Body of pancreas (tissue), 4 donors: Measurements from ENCODE around the gene SCNN1G. TPM values are rescaled to one million over a fixed set of nuclear protein-coding genes. Genes with fewer than 3 reads are reported as not detected.

ENCODE experiments used
- ATAC-seq: fragments of 150-250 bp; one replicate; pipeline ENCODE4 v1.9.1; 2016
- DNase-seq, 4 donors: peaks; one replicate each; pipeline ENCODE4 v3.0.0-alpha.2; 2019
- H3K27ac ChIP-seq, 4 donors: fragments of 200-600 bp; sonication (generic); 1 replicate in 3 of 4; 2 replicates in 1 of 4; pipeline versions ENCODE4 v1.5.1 to v1.6.1; 2016 to 2019; ENCODE audit warnings: mild to moderate bottlenecking in 1 of 4, mixed read lengths in 1 of 4, moderate library complexity in 1 of 4
- H3K27me3 ChIP-seq, 2 donors: fragments of 200-600 bp; sonication (generic); one replicate each; pipeline ENCODE4 v1.6.0; 2016; ENCODE audit warnings: mild to moderate bottlenecking in 1 of 2
- H3K36me3 ChIP-seq, 2 donors: fragments of 200-600 bp; sonication (generic); replicated peaks in 1 of 2; 2 replicates each; pipeline ENCODE4 v1.5.1; 2016; ENCODE audit warnings: low read depth in 2 of 2; ENCODE audit not compliant: insufficient read depth in 1 of 2
- H3K4me1 ChIP-seq: fragments of 200-600 bp; sonication (generic); one replicate; pipeline ENCODE4 v1.6.0; 2016
- H3K4me3 ChIP-seq, 2 donors: fragments of 200-600 bp; sonication (generic); 1 replicate in 1 of 2; 2 replicates in 1 of 2; pipeline ENCODE4 v1.5.1; 2016 to 2019
- H3K9me3 ChIP-seq, 3 donors: fragments of 200-600 bp; sonication (generic); 1 replicate in 2 of 3; 2 replicates in 1 of 3; pipeline ENCODE4 v1.5.1; 2016
- POLR2A ChIP-seq, 3 donors: fragments of 450-650 bp; IDR thresholded peaks; one replicate each; pipeline ENCODE4 v1.6.1; 2016; ENCODE audit warnings: antibody characterized with exemption in 3 of 3, mild to moderate bottlenecking in 2 of 3
- WGBS, 2 donors: methylation state at CpG; one replicate each; pipeline ENCODE4 v1.1.5; 2017; 5-methylcytosine and 5-hydroxymethylcytosine counted together
- intact Hi-C: fragments of 100-400 bp; cut with DNase I; formaldehyde crosslinking; loops from one replicate; pipeline ENCODE4 v1.15.1; 2023
- total RNA-seq, 2 donors: library from RNA; depleted of rRNA; stranded (reverse); fragments of >200 nt; gene quantifications; one replicate each; pipeline ENCODE4 v1.1.0, GENCODE V29; 2016
- TF ChIP-seq, protein P1 (sequence below), 7 experiments: fragments of 450-650 bp in 4 of 7; fragments of 200-600 bp in 3 of 7; sonication (generic) in 3 of 7; IDR thresholded peaks; one replicate each; pipeline ENCODE4 v1.5.1; 2016 to 2019; ENCODE audit warnings: antibody characterized with exemption in 7 of 7

Gene SCNN1G
- total RNA-seq, 2 donors from 2014 or later, result 0.26 to 1.6 TPM

GRCh38 chr16:23217646-23218045 lies 35.1 kb downstream of the SCNN1G start:
- no peaks in the 10 kb centered on the region for H3K36me3 ChIP-seq
- DNase-seq (no peak), ATAC-seq (no peak)
- no peak for TF ChIP-seq POLR2A (IDR thresholded peaks at IDR 0.05)
- TF ChIP-seq, protein P1, sequence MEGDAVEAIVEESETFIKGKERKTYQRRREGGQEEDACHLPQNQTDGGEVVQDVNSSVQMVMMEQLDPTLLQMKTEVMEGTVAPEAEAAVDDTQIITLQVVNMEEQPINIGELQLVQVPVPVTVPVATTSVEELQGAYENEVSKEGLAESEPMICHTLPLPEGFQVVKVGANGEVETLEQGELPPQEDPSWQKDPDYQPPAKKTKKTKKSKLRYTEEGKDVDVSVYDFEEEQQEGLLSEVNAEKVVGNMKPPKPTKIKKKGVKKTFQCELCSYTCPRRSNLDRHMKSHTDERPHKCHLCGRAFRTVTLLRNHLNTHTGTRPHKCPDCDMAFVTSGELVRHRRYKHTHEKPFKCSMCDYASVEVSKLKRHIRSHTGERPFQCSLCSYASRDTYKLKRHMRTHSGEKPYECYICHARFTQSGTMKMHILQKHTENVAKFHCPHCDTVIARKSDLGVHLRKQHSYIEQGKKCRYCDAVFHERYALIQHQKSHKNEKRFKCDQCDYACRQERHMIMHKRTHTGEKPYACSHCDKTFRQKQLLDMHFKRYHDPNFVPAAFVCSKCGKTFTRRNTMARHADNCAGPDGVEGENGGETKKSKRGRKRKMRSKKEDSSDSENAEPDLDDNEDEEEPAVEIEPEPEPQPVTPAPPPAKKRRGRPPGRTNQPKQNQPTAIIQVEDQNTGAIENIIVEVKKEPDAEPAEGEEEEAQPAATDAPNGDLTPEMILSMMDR (IDR thresholded peaks at IDR 0.05), result no peak
- H3K4me1 ChIP-seq, result no peaks in the 10 kb centered on the region
- intact Hi-C loops, result no loop called here
- no peak overlapping the region for H3K4me3 ChIP-seq
- no peaks in the 10 kb centered on the region for H3K27me3 ChIP-seq
- H3K9me3 ChIP-seq, result no peaks in the 10 kb centered on the region
- H3K27ac ChIP-seq, result no peak overlapping the region
- whole genome bisulfite sequencing, 2 donors, result 72 to 78% methylated on average over 6 to 8 of the region's 8 CpGs

DNA sequence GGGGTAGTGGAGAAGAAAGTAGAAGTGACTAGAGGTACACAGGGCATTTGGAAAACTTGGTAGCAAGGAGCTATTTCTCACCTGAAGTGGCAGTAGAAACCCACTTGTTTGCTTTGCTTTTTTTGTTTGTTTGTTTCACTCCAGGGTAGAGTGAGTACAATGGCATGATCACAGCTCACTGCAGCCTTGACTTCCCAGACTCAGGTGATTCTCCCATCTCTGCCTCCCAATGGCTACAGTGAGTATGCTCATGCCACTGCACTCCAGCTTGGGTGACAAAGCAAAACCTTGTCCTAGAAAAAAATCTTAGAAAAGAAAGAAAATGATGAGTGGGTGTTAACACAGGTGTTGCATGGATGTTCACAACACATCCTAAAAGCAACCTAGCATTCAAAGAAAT lies 40.4 kb downstream of the SCNN1G start:
- no peak for DNase-seq
- Histone ChIP-seq H3K36me3 (no peaks in the 10 kb centered on the region), H3K27ac (no peak overlapping the region), H3K9me3 (no peaks in the 10 kb centered on the region), H3K4me3 (no peak overlapping the region), H3K4me1 (no peaks in the 10 kb centered on the region), H3K27me3 (no peaks in the 10 kb centered on the region)
- ATAC-seq, result no peak
- TF ChIP-seq, protein P1 (IDR thresholded peaks at IDR 0.05), result no peak
- TF ChIP-seq POLR2A (IDR thresholded peaks at IDR 0.05), result no peak
- intact Hi-C loops, result no loop called here

GRCh38 chr16:23223368-23223767 lies 40.8 kb downstream of the SCNN1G start:
- H3K4me1 ChIP-seq, result no peaks in the 10 kb centered on the region
- intact Hi-C loops, result no loop called here
- H3K27ac ChIP-seq, result no peak overlapping the region
- TF ChIP-seq POLR2A (IDR thresholded peaks at IDR 0.05), result no peak
- TF ChIP-seq, protein P1 (IDR thresholded peaks at IDR 0.05), result no peak
- H3K27me3 ChIP-seq, result no peaks in the 10 kb centered on the region
- H3K4me3 ChIP-seq, result no peak overlapping the region
- 74 to 75% methylated on average over 8 of the region's 8 CpGs for WGBS, 2 donors
- ATAC-seq, result no peak
- no peak for DNase-seq
- no peaks in the 10 kb centered on the region for H3K9me3 ChIP-seq
- no peaks in the 10 kb centered on the region for H3K36me3 ChIP-seq

- 64% methylated on average over 4 of the region's 4 CpGs for WGBS, 2 donors
- Histone ChIP-seq H3K36me3 (no peaks in the 10 kb centered on the region), H3K27me3 (no peaks in the 10 kb centered on the region), H3K4me1 (no peaks in the 10 kb centered on the region), H3K9me3 (no peaks in the 10 kb centered on the region), H3K27ac (no peak overlapping the region), H3K4me3 (no peak overlapping the region)
- ATAC-seq, result no peak
- TF ChIP-seq, protein P1 (IDR thresholded peaks at IDR 0.05), result no peak
- TF ChIP-seq POLR2A (IDR thresholded peaks at IDR 0.05), result no peak
- intact Hi-C loops, result no loop called here
- no peak for DNase-seq
These were observed 42.6 kb downstream of the SCNN1G start for GRCh38 chr16:23225109-23225508.

- no peak for DNase-seq
- TF ChIP-seq, protein P1 (IDR thresholded peaks at IDR 0.05), result no peak
- TF ChIP-seq POLR2A (IDR thresholded peaks at IDR 0.05), result no peak
- Histone ChIP-seq H3K36me3 (no peaks in the 10 kb centered on the region), H3K9me3 (no peaks in the 10 kb centered on the region), H3K27me3 (no peaks in the 10 kb centered on the region), H3K4me3 (no peak overlapping the region), H3K4me1 (no peaks in the 10 kb centered on the region), H3K27ac (no peak overlapping the region)
- intact Hi-C loops, result no loop called here
- no peak for ATAC-seq
These were observed 43.1 kb downstream of the SCNN1G start for GRCh38 chr16:23225634-23226033.
